ENCODE data around the gene GNAT3.

GNAT3 gene

DNA sequence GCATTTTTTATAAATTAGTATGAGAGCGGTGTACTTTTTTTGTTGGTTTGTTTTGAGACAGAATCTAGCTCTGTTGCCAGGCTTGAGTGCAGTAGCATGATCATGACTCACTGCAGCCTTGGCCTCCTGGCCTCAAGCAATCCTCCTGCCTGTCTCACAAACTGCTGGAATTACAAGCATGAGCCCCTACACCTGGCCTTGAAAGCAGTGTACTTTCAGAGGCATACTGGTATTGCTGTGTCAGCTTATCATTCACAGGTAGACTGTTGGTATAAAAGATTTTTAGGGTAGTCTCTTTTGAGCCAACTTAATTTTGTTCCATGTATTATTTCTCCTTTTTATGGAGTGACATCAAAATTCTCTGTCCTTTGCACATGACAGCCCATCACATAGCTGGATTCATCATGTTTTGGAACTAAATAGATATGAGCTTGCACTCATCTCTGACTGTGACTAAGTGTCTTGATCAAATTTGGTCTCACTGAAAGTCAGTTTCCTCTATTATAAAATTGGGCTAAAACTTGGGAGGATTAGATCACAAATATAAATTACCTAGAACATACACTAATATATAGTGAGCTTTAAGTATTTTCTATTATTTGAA is 12.4 kb downstream of the GNAT3 start:
- peak; percentile 98 for DNase-seq

DNA sequence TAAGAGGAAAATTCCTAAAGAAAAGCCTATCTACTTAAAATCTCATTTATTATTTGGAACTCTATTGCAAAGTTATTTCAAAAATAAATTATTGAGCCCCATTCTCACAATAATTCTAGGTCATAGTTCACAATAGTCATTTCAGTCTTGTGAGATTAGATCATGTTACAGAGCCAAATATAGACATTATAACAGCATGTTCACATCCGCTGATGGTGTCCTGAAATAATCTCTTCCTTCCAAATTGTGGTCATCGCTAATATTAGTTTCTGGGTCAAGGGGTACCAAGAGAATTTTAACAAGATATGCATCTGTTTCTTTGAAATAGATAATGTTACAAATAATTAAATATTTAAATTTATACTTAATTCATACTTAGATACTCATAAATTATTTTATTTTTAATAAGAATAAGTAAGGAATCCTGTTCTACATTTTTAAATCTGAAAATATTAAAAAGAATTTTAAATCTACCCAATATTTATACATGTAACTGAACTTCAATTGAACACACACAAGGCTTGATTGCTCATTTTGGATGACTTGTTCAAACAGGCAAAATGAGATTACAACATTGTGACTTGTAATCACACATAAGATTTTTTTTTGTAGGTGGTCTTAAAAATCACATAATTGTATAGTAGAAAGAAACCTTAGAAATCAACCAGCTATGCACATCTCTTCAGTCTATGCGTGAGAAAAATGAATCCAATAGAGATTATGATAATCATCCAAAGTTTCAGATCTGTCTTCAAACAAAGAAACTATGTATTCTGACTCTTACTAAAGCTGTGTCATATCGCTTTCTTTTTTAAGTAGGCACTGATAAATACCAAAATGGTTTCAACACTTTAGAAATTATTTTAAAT is 13.1 kb downstream of the GNAT3 start:
- peak; percentile 98 for DNase-seq

DNA sequence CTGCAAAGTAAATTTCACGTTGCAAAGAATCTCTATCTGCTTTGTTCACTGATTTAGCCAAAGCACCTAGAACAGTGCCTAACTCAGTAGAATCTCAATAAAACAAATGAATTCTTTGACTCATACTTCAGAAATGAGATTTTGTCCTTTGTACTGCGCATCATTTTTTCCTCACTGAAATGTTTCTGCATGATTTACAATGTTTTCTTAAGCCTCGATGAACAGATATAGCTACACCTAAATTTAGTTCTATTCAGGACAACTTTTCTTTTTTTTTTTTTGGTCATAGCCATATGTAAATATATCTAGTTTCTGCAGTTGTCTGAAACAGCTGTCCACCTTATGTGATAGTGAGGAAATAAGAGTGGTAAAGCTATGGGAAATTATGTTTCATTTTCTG is 15.3 kb downstream of the GNAT3 start:
- peak; percentile 77 for DNase-seq

DNA sequence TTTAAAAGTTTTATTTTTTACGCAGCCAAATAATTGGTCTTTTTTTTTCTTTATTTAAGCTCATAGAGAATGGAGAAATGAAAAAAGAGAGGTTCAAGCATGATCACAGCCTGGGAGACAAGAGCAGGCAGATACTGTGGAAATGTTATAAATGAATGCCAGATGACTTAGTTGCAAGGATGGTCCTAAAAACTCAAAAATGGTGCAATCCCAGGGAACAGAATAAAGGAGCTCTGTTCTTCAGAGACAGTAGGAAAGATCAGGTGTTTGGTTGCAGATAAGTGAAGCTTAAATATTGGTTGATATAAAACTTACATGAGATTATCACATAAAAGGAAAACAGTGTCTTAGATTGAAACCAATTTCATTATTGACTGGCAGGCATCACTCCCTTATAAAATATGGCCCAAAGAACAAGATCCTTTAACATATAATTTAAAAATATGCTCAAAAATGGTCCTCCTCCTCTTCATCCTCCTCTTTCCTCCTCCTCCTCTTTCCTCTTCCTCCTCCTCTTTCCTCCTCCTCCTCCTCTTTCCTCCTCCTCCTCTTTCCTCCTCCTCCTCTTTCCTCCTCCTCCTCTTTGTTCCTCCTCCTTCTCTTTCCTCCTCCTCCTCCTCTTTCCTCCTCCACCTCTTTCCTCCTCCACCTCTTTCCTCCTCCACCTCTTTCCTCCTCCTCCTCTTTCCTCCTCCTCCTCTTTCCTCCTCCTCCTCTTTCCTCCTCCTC is 18.6 kb downstream of the GNAT3 start:
- no peak for DNase-seq

DNA sequence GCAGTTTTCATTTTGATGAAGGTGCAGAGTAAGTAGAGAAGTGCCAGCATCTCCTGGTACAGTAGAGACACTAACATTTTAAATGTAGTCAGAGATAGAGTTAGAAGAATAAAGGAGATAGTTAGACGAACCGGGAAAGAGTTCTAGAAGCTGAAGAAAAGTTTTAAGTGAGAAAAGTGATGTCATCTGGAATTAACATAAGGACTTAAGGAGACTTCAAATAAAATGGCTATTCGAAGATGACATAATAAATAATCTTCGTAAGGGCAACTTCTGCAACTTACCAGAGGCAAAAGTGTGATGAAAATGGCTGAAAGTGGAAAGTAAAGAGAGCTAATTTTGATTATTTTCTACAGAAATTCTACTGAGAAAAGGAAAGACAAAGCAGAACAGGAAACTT is 20.4 kb downstream of the GNAT3 start:
- no peak for DNase-seq

DNA sequence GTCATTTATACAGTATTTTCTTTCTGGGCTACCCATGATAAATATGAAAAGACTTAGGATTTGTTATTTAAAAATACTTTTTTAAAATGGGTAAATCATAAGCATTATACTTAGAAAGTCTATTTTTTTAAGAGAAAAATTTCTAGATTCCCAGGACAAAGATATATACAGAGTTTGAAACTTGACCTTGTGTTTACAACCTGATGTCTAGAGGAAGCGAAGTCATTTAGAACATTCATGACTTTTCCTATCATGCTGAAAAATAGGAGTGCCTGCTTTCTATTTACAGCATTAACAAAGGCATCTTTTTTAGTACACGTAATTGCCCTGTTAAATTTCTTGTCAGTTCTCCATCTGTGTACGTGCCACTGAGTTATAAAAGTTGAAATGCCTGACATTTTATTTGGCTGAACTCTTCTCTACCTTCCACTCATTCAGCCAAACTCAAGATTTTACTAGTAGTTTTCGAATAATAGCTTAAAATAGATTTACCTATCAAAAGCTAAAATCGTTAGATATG is 23.0 kb downstream of the GNAT3 start:
- DNase-seq, result no peak

DNA sequence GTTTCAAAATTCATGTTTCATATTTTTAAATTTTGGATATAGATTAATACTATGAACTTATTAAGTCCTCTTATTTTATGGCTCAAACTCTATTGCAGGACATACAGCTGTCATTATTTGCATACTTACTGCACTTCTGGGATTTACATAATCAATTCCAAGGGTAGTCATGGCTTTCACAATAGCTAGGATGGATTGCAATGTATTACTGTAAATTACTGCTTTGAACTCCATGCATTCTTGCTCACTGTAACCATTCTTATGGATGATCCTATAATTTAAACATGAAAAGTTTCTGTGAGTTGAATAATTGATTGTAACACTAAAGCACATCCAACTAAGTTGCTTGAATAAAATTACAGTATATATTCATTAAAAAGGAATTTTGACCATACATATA is 23.5 kb downstream of the GNAT3 start:
- DNase-seq, result peak; percentile 51

DNA sequence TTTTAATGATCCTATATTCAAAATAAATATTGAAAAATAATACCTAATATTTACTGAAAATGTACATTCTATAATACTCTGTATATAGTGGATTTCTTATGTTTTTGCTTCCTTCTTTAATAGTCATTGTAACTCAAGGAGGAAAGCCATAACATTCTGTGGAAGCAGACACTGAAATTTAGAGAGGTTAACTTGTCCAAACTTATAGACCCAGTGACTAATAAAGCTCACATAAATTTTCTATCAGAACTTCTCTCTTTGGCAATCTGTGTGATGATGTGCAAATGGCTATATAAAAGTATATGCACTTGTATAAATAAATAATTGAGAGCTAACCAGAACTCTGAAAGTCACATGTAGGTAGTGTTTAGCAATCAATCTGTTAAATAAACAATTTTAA is 26.1 kb downstream of the GNAT3 start:
- DNase-seq, result no peak

DNA sequence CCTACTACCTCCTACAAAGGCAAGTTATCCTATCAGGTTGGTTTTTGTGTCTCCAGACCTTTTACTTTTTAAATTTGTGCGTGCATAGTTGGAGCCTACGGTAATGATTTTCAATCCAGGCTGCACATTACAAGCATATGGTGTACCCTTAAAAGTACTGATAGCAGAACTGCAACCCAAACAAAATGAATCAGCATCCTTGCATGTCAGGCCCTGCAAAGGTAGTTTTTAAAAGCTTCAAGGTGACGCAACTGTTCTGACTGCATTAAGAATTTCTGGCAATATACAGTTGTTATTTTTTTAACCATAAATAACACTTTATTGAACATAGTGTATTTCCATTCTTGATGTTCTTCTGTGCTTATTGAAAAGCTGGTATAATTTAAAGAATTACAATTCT is 28.9 kb downstream of the GNAT3 start:
- no peak for DNase-seq

DNA sequence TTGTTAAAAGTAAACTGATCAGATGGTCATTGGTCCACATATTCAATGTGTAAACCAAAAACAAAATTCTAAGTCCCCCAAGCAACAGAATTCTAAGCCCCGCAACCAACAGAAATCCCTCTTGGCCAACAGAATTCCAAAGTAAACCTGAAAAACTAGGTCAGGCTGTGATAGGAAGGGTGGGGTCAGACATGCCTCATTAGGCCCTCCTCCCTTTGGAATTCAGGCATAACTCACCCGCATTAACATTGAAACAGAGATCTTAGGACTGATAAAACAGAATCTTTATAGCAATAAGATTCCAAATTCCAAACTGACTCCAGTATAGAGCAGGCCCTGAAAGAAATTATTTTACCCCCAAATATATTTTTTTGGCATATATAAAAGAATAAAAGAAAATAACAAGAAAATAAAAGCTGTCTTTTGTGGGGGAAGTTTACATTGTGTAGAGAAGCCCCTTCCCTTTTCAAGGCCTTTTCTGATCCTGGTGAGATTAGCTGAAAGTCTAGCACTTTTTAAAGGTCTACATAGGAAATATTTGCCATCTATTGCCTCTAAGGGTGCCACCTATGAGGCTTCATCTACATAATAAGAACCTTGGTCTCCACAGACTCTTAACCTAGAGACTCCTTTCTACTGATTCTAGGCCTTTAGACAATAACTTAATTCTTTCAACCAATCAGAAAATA is 30.5 kb downstream of the GNAT3 start:
- DNase-seq, result no peak

DNA sequence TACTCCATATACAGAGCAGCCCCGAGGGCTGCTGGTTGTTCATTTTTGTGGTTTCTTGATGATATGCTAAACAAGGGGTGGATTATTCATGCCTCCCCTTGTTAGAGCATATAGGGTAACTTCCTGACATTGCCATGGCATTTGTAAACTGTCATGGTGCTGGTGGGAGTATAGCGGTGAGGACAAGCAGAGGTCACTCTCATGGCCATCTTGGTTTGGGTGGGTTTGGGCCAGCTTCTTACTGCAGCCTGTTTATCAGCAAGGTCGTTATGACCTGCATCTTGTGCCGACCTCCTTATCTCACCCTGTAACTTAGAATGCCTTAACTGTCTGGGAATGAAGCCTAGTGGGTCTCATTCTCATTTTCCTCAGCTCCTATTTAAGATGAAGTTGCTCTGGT is 31.3 kb downstream of the GNAT3 start:
- DNase-seq, result no peak

DNA sequence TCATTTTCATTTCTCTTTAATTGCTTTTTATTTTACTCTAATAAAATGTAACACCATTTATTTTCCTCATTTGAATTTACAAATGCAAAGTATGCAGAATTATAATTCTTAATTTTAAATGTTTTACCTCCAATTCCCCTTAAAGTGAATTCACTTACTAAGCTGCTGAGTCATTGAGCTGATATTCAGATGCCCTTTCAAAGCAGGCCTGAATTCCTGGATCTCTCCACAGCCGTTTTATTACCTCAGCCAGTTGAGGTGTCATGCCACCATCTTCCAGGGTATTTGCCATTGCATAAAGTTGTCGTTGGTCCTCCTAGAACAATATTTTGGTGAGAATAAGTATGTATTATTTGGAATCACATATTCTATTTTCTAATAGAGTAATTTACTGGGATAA is 33.2 kb downstream of the GNAT3 start:
- peak; percentile 77 for DNase-seq

DNA sequence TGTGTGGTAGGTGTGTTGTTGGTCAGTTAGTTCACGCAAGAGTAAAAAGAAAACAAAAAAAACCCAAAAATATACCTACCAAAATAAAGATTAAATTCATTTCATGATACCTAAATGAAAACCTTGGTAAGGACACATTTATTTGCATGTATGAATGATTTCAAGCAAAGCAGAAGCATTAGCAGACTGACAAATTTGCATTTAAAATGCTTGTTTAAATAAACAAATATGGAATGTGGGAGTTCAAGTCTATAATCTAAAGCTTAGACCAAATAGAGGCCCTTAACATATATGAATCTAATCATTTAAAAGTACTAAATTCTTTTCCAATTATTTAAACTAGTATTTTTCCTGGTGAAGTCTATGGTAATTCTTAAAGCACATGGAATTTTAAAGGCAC is 35.8 kb downstream of the GNAT3 start:
- DNase-seq, result no peak

DNA sequence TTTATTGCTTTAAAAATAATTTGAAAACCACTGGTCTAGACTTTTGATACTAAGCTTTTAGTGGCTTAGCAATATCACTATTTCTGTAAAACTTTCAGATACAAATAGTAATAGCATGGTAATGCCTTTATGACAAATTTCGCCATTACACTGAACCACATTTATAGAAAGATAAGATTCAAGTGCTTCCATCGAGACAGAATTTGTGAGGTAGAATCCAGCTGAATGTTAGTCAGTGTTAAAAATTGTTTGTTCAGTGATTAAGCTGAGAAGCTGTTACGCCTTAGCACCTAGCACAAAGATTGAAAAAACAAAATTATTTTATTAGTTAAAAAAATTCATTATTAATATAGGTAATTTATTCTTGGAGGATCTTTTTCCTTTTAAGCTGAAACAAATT is 36.5 kb downstream of the GNAT3 start:
- DNase-seq, result no peak

DNA sequence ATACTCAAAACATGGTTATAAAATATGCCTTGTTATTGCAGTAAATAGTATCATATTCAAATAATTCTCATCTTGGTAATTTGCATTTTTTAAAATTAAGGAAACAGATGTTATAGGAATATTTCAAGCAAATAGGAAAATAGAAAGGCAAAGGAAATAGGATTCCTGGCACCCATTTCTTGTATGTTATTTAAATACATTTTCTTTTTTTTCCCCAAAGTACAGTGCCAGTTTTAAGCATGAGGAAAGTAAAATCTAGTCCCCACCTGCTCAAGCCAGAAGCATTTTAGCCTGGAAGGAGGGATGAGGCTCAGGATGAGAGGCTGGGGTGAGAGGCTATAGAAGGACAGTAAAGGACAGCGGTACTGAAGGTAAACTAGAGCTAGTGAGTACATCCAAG is 38.1 kb downstream of the GNAT3 start:
- no peak for DNase-seq

DNA sequence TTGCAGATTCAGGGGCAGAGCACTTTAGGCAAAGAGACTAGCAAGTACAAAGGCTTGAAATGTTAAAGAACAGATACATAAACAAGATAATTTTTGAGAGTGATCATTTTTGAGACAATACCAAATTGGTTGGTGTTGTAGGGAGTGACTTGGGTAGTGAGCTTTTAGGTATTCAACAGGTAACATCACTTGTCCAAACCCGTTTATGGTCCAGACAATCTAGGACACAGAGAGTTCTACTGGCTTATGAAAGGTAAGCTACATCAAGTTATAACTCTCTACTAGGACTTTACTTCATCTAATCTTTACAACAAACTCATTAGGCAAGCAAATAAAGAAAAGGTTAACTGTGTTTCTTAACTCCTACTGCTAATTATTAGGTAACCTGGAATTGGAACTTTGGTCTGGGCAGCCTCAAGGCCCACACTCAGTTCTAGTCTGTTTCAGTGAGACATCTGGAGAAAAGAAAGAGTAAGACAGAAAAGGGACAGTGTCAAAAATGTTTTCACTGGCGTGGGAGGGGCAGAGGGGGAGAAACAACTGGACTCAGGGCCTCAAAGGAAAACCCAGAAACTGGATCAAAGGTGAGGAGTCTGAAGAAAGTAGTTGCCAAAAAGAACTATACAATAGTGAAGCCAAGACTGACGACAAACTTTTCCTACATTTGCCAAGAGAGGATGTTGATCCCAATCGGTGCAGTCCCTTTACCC is 39.2 kb downstream of the GNAT3 start:
- no peak for DNase-seq

DNA sequence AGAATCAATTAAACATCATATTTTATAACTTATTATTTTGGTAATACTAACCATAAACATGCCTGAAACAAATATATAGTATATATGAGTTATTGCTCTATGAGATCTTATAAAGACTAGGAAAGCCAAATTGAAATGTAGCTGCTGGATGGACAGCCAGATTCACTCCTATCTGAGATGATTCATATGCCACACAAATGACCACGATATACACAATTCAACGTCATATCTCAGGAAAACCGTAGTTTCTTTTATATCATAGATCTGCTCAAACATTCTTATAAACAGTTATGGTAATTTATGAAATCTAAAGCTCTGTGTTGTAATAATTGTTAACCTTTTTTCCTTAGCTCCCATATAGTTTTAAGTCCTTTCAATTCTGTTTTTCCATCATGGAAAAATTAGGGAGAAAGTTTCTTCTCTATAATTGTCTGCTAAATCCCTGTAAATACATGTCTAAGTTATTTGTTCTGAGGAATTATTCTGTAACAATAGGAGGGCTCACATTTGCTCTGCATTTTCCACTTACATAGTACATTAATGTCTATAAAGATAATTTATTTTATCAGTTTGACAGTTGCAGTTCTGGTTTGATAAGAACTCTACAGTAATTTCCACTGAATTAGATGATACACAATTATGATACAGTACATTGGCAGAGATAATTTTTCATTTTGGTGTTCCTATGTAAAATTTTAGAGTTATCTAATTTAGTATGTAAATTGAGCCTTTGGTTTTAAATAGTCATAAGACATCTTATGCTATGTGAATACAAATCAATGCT is 42.7 kb downstream of the GNAT3 start:
- DNase-seq, result peak; percentile 24

DNA sequence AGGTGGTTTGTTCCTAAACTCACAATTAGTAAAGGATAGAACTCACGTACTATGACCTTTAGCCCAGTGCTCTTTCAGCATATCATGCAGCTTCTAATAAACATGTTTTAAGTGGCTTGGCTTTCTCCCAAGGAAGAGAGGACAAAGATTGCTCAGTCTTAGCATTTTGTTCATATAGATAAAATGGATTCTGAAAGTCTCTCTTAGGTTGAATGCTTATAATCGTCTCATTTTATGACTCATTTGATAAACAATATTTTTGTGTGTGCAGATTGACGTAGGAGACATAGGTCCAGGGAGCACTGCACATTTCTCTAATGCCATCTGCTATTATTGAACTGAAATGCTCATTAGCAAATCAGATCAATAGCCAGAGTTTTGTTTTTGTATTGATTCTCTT is 44.8 kb downstream of the GNAT3 start:
- DNase-seq, result peak; percentile 61

DNA sequence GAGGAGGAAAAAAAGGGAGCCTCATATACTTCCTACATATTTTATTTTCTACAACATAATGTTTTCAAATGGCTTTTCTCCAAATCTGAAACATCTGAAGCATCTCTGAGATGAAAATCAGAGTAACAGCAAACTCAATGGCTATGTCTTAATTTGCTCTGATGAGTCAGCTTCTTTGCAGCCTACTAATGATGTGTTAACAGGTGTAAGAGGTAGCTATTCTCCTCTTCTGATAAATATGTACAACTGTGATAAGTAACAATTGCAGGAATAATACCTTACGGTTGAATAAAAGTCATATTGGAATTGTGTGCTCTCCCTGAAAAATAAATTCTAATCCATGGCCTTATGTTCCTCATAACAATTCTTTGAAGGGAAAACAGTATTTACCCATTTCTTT is 45.2 kb downstream of the GNAT3 start:
- DNase-seq, result no peak

DNA sequence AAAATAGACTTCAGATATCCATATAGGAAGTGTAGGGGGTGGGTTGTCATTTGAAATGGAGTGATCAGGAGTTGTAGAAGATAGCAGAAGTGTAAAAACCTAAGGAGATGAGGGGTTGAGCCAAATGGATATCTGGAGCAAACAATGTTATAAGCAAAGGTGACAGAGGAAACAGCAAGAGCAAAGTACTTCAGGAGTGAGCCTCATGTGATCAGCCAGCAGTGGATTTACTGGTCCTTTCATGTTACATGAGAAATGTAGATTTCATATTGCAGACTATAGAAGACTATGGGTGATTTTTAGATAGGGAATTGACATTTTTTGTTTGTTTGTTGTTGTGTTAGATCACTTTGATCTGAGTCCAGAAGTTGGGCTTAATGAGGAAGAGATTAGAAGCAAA is 47.7 kb downstream of the GNAT3 start:
- DNase-seq, result no peak

DNA sequence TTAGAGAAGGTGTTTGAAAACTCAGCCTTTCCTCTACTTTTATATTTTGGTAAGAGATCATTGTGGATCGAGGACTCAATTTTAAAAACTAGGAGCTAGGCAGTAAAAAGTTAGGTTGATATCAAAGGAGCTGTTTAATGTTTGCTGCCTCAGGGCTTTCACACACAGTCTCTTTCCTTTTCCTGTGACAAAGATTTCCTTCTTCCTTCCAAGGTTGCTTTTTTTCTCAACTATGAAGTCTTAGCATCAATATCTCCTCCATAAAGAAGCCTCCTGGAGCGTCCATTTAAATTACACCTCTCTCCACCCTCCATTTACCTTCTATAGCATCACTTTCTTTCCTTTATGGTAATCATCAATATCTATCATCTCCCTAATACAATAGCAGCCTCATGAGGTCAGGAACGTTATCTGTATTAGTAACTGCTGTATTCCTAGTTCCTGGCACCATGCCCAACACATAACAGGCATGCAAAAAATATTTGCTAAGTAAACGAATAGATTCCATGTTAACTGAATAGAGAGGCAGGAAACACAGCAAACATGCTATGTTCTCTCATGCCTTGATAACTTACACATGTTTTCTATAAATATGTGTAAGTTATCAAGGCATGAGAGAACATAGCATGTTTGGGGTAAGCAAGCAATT is 48.5 kb downstream of the GNAT3 start:
- DNase-seq, result peak; percentile 62
